ENCODE measurements around the gene PBX2.
"Not testable (repeated sequence)": the region's sequence is repeated elsewhere in the genome, so short reads cannot be mapped to it uniquely, and the experiment has no call there.

PBX2 gene

DNA sequence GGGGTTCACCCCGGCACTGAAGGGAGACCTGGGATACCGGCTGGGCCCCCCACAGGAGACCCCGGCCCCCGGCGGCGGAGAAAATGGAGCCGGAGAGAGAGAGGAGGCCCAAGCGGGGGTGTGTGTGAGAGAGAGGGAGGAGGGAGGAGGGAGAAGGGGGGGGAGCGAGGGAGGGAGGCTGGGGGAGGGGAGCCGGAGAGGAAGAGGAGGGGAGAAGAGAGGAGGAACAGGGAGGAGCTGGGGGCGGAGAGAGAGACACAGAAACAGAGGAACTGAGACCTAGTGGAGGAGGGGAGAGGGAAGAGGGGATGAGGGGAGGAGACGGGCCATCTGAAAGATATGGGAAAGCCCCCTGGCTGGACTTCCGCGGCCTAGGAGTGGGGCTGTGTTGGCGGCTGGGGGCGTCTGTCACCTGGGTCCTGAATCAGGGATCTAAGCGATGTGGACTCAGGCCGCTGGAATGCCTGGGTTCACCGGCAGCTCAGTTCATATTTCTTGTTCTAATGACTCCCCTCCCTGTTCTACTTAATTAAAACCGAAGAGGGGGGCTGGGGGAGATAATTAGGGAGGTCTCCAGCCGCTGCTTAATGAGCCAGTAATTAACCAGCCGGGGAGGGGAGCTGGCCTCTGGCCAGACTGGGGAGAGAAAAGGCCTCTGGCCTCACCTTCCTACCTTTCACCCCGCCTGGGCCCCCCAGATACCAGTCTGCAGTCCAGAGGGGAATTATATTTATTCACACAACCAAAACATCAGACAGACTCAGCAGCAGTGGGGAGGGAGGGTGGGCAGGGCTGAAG is at the start of gene PBX2:
TSS of gene PBX2 (minus strand) at position 149 of the 798 bp plus-strand sequence. CDS start 287 bp downstream, outside the sequence.
- DNase-seq: peak; percentile 55

- DNase-seq: no peak
These were observed 49.5 kb upstream of the PBX2 start for GRCh38 chr6:32239462-32239861.

DNA sequence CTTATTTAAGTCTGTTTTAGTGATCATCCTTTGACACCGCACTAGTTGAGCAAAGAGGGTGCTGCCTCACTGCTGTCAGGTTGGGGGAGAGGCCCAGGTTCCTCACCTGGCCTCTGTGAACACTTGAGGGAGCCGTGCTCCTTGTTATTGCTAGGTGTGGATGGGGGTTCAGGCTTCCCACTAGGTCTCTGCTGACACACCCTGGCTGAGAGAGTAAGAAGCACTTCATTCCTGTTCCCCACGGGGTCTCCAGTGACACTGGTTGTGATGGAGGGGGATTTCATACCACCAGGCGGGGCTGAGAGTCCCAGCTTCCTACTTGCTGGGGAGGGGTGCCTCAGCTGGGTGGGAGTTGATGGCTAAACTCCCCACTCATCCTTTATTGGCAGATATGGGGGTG is 44.9 kb upstream of the PBX2 start:
- DNase-seq: no peak

DNA sequence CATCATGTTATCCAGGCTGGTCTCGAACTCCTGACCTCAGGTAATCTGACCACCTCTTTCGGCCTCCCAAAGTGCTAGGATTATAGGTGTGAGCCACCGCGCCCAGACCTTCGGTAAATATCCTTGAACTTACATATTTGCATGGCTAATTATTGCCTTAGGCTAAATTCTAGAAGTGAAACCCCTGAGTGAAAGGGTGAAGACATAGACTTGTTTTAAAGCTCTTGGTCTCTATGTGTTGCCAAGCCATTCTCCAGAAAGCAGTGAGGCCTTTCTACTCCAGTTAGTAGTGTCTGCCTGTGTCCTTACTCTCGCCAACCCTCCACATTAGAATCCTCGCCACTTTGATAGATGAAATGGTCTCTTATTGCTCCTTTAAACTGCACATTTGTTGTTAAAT is 36.4 kb upstream of the PBX2 start:
- no peak for DNase-seq

GRCh38 chr6:32224696-32225095 is 34.7 kb upstream of the PBX2 start:
- no peak for DNase-seq

- DNase-seq: no peak
These were observed 33.5 kb upstream of the PBX2 start, which contains the start of gene NOTCH4 for GRCh38 chr6:32223258-32224235. Gene NOTCH4 (minus strand): TSS chr6:32224067. CDS start chr6:32223928, 139 bp downstream.

DNA sequence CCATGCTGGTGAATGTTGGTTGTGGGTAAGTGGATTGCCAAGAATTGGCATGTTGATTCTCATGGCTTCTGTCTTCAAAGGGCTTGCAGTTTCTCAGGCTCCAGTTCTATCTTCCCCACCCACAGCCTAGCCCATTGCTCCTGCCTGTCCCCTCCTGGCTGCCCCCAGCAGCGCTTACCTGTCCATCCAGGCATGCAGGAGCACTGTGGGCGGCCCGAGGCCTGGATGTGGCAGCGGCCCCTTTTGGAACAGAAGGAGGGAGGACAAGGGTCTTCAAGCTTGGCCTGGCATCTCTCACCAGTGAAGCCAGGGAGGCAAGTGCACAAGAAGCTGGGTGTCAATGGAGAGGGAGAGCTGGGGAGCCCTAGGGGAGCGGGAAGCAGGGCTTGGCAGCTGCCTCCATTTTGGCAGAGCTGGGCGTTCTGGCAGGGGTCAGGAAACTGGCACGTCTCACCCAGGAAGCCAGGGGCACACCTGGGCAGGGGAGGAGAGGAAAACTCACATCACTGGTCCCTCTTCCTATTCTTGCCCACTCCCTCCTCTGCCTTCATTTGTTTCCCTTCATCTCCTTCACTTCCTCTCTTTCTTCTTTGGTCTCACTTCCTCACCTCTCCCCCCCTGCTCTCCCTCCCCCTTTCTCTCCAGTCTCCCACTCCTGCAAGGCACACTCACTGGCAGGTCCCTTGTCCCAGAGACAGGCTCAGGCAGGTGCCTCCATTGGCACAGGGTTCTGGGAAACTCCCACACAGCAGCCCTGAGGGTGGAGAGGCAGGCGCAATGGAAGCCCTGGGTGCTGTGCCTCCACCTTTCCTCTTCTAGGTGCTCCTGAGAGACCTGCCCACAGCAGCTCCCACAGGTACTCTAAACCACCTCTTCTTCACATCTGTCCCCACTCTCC is 32.6 kb upstream of the PBX2 start:
- no peak for DNase-seq

- DNase-seq: no peak
These were observed 30.0 kb upstream of the PBX2 start for GRCh38 chr6:32220021-32220420.

DNA sequence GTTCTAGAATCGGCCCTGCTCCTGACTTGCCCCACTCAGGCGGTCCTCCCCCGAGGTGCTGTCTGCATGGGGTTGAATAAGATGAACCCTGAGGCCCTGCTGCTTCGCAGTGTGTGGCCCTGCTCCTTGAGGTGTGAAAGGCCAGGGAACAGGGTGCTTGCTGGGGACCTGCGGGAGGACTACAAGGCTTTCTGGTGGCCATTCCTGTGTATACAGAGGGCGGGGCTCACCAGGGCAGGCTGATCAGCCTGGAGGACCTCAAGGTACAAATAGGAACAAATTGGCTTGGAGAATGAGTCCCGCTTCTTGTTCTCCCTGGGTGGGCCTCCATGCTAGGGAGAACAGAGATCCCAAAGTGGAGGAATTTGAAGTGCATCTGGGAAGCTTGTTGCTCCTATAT is 28.2 kb upstream of the PBX2 start:
- no peak for DNase-seq

DNA sequence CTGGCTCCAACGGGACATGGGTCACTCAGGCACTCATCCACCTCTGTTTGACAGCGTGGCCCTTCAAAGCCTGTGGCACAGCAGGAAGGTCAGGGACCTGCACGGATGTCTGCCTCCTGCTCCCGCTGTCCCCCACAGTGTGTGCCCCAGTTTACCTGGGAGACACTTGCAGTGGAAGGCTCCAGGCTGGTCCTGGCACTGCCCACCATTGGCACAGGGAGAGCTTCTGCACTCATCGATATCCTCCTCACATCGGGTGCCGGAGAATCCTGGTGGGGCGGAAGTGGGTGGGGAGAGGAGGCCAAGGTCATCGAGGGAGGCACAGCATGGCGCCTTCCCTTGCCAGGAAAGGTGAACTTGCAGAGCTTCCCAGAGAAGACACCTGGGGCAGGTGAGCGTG is 27.0 kb upstream of the PBX2 start:
- DNase-seq: no peak

DNA sequence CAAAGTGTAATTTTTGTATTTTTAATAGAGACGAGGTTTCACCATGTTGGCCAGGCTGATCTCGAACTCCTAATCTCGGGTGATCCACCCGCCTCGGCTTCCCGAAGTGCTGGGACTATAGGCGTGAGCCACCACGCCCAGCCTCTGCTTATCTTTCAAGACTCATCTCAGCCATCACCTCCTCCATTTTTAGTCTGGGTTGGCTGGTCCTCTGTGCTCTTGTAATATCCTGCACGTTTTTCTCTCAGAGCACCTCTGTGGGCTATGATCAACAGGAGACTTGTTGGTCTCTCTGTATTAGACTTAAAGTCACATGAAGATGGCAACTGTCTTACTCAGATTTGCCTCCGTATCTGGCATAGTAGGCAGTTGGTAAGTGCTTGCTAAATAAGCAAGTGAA is 26.3 kb upstream of the PBX2 start:
- DNase-seq: no peak

DNA sequence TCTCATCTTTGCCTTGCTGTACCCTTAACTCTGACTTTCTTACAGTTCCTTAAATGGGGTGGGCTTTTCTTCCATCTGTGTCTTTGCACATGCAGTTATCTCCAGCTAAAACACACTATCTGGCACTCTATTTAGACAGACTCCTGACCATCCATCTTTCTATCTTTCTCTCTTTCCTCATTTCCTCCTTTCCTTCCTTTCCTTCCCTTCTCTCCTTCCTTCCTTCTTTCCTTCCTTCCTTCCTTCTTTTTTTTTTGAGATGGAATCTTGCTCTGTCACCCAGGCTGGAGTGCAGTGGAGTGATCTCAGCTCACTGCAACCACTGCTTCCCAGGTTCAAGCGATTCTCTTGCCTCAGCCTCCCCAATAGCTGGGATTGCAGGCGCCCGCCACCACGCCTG is 25.6 kb upstream of the PBX2 start:
- no peak for DNase-seq

GRCh38 chr6:32214126-32214525 is 24.1 kb upstream of the PBX2 start:
- DNase-seq: no peak

DNA sequence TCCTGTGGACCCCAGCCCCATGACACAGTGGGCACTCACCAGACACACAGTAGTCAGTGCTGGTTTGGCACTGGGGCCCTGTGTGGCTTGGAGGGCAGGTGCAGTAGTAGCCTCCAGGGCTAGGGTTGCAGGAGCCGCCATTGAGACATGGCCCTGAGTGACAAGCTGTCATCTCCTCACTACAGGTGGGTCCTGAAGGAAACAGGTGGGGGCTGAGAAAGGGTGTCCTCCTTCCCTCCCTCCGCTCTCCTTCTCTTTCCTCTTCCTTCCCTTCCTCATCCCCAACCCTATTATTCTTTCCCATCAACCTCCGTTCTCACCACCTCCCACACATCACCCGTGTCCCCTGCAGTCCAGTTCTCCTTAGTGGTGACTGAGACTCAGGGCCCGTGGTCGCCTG is 23.6 kb upstream of the PBX2 start:
- DNase-seq: no peak

GRCh38 chr6:32212076-32212760 is 22.2 kb upstream of the PBX2 start:
- DNase-seq: no peak

DNA sequence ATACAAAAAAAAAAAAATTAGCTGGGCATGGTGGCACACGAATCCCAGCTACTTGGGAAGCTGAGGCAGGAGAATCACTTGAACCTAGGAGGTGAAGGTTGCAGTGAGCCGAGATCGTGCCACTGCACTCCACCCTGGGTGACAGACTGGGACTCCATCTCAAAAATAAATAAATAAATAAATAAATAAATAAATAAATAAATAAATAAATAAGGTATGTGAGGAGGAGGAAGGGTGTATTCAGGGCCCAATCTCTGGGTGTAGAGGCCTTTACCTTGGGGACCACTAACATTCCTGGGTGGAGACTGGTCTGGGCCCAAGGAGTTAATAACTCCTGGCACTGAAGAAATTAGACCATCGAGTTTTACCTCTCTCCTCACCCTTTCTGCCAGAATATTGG is 21.4 kb upstream of the PBX2 start:
- DNase-seq: not testable (repeated sequence)

DNA sequence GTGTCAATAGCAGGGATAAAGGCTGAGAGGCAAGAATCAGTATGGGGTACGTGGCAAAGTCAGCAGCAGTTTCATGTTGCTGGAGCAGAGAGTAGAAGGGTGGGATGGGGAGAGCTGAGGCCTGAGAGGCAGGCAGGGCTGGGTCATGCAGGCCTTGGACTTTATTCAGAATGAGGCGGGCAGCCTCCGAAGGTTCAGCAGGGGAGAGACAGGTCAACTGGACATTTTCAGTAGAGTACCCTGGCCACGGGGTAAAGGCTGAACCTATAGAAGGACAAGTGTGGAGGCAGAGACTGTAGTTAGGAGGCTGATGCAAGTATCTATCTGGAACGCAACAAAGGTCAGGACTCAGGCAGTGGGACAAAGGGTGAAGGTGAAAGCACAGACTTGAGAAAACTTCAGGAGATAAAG is 20.2 kb upstream of the PBX2 start:
- DNase-seq: no peak

DNA sequence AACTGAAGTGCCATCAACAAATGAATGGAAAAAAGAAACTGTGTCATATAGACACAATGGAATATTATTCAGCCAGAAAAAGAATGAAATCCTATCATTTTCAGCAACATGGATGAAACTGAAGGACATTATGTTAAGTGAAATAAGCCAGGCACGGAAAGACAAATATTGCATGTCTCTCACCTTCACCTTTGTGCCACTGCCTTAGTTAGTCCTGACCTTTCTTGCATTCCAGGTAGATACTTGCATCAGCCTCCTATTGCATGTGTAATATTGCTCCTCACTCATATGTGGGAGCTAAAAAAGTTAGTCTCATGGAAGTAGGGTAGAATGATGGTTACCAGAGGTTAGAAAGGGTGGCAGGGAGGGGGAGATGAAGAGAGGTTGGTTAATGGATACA is 19.0 kb upstream of the PBX2 start:
- DNase-seq: no peak

- no peak for DNase-seq
These were observed 14.3 kb upstream of the PBX2 start for GRCh38 chr6:32204268-32204715.

- DNase-seq: no peak
These were observed 13.6 kb upstream of the PBX2 start for GRCh38 chr6:32203426-32204267.

- DNase-seq: no peak
These were observed 12.2 kb upstream of the PBX2 start for GRCh38 chr6:32202186-32202585.

Measured in DMS153 (cell line).